ENCODE results near the gene PIK3R3.

DNA sequence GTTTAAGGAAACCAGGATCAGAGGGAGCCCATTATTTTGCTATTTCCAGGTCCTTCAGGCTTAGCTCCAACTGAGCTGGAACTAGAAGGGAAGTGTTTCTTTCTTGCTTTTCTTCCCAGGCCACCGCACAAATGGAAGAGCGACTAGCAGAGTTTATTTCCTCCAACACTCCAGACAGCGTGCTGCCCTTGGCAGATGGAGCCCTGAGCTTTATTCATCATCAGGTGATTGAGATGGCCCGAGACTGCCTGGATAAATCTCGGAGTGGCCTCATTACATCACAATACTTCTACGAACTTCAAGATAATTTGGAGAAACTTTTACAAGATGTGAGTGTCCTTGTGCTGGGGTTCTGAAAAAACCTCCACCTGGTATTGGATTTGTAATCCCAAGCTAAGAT lies 121.8 kb downstream of the PIK3R3 start:
- TF ChIP-seq EZH2phosphoT487 (IDR thresholded peaks at IDR 0.05; ENCODE audit: insufficient read depth, low read depth), result no peak
- no peak for TF ChIP-seq EZH2 (IDR thresholded peaks at IDR 0.05; ENCODE audit: insufficient read depth, poor library complexity, severe bottlenecking)

Data from GM23248 (cell line).